ENCODE results near the gene HTATSF1. TPM values are rescaled to one million over a fixed set of nuclear protein-coding genes. Genes with fewer than 3 reads are reported as not detected.

HTATSF1 gene
- total RNA-seq, 4 donors from 2014 or later = 60.1 to 91.7 (median 80.9) TPM

DNA sequence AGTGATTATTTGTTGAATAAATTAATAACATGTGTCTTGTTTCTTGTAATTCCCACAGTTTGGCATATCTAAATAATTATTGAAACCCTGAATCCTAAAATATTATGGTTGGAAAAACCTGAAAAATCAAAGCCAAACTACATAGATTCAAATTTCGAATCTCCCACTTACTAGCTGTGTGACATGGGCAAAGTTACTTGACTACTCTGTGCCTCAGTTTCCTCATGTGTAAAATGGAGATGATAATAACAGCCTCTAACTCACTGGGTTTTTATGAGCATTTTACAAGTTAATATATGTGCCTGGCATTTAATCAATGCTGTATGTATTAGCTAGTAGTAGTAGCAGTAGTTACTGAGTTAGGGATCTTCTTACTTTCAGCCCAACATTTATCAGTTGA, 44.3 kb upstream of the HTATSF1 start:
- Histone ChIP-seq H3K36me3 (no peaks in the 10 kb centered on the region), H3K27me3 (no peaks in the 10 kb centered on the region), H3K4me1 (no peaks in the 10 kb centered on the region), H3K4me3 (replicated peaks in 1 of 3) (no peak overlapping the region), H3K9me3 (no peaks in the 10 kb centered on the region), H3K27ac (no peak overlapping the region)
- WGBS, 2 donors = 65 to 91% methylated on average over 1 of the region's 1 CpG
- TF ChIP-seq, protein P1, sequence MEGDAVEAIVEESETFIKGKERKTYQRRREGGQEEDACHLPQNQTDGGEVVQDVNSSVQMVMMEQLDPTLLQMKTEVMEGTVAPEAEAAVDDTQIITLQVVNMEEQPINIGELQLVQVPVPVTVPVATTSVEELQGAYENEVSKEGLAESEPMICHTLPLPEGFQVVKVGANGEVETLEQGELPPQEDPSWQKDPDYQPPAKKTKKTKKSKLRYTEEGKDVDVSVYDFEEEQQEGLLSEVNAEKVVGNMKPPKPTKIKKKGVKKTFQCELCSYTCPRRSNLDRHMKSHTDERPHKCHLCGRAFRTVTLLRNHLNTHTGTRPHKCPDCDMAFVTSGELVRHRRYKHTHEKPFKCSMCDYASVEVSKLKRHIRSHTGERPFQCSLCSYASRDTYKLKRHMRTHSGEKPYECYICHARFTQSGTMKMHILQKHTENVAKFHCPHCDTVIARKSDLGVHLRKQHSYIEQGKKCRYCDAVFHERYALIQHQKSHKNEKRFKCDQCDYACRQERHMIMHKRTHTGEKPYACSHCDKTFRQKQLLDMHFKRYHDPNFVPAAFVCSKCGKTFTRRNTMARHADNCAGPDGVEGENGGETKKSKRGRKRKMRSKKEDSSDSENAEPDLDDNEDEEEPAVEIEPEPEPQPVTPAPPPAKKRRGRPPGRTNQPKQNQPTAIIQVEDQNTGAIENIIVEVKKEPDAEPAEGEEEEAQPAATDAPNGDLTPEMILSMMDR (IDR thresholded peaks at IDR 0.05) = no peak
- no peak for TF ChIP-seq POLR2A (IDR thresholded peaks at IDR 0.05)
- no peak for DNase-seq
- intact Hi-C loops (cut with DNase I) = no loop called here

DNA sequence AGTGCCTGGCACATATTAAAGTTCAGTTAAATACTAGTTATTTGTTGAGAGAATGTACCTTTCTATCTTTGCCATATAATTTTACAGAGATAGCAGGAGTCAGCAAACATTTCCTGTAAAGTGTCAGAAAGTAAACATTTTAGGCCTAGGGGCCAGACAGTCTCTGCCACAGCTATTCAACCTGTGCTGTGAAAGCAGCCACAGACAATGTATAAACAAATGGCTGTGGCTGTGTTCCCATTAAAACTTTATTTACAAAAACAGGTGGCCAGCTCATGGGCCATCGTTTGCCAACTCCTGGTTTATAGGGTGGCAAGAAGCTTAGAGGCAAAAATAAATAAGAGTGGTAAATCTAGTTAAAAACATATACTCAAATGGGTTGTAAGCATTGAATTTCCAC, 43.6 kb upstream of the HTATSF1 start:
- Histone ChIP-seq H3K27me3 (no peaks in the 10 kb centered on the region), H3K9me3 (no peaks in the 10 kb centered on the region), H3K4me1 (no peaks in the 10 kb centered on the region), H3K36me3 (no peaks in the 10 kb centered on the region), H3K4me3 (replicated peaks in 1 of 3) (no peak overlapping the region), H3K27ac (no peak overlapping the region)
- TF ChIP-seq POLR2A (IDR thresholded peaks at IDR 0.05) = no peak
- TF ChIP-seq, protein P1 (IDR thresholded peaks at IDR 0.05) = no peak
- intact Hi-C loops (cut with DNase I) = no loop called here
- no peak for DNase-seq
- WGBS, 2 donors = 47 to 57% methylated on average over 1 of the region's 1 CpG

DNA sequence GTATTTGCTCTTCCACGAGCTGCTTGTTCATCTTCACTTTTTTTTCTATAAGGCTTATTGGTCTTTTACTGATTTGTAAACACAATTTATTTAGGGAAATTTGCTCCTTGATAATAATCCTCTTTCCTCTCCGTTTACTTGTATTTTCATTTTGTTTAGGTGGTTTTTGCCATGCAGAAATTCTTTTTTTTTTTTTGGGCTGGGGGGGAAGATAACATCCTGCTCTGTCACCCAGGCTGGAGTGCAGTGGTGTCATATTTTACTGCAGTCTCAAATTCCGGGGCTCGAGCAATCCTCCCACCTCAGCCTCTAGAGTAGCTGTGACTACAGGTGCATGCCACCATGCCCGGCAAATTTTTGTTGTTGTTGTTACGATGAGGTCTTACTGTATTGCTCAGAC, 41.3 kb upstream of the HTATSF1 start:
- 84 to 89% methylated on average over 6 of the region's 6 CpGs for WGBS, 2 donors

DNA sequence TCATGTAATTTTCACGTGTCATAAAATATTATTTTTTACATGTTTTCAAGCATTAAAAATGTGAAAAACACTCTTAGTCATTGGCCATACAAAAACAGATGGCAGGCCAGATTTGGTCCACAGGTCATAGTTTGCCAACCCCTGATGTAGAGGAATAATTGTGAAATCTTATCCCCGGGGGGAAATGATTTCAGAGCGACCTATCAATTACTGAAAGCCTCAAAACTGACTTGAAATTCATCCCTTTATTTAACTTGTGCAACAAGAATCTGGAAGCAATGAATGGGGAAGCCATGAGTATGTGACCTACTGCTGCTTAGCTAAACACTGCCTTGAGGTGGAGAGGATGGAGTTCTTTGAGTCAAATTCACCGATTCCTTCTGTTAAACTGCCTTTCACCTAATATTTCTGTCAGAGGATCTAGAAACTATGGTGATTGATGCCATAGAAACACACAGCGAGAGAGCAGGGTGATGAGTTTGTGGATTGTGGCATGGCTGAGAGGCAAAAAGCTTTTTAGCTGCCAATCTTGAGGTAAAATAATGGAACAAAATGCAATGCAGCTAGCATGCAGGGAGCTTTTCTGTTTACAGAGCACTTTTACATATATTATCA, 40.0 kb upstream of the HTATSF1 start:
- no peak for DNase-seq
- intact Hi-C loops (cut with DNase I) = no loop called here
- no peak overlapping the region for H3K27ac ChIP-seq
- H3K36me3 ChIP-seq = no peaks in the 10 kb centered on the region
- no peaks in the 10 kb centered on the region for H3K4me1 ChIP-seq
- TF ChIP-seq, protein P1 (IDR thresholded peaks at IDR 0.05) = no peak
- TF ChIP-seq POLR2A (IDR thresholded peaks at IDR 0.05) = no peak
- no peak overlapping the region for H3K4me3 ChIP-seq (replicated peaks in 1 of 3)
- no peaks in the 10 kb centered on the region for H3K27me3 ChIP-seq
- 69 to 76% methylated on average over 5 of the region's 5 CpGs for WGBS, 2 donors
- no peaks in the 10 kb centered on the region for H3K9me3 ChIP-seq

More for the DNA sequence above, 41.3 kb upstream of the HTATSF1 start:
- intact Hi-C loops (cut with DNase I) = no loop called here
- H3K4me3 ChIP-seq (replicated peaks in 1 of 3) = no peak overlapping the region
- no peak overlapping the region for H3K27ac ChIP-seq
- H3K27me3 ChIP-seq = no peaks in the 10 kb centered on the region
- H3K4me1 ChIP-seq = no peaks in the 10 kb centered on the region
- DNase-seq = no peak
- H3K36me3 ChIP-seq = no peaks in the 10 kb centered on the region
- TF ChIP-seq, protein P1 (IDR thresholded peaks at IDR 0.05) = no peak
- TF ChIP-seq POLR2A (IDR thresholded peaks at IDR 0.05) = no peak
- no peaks in the 10 kb centered on the region for H3K9me3 ChIP-seq

DNA sequence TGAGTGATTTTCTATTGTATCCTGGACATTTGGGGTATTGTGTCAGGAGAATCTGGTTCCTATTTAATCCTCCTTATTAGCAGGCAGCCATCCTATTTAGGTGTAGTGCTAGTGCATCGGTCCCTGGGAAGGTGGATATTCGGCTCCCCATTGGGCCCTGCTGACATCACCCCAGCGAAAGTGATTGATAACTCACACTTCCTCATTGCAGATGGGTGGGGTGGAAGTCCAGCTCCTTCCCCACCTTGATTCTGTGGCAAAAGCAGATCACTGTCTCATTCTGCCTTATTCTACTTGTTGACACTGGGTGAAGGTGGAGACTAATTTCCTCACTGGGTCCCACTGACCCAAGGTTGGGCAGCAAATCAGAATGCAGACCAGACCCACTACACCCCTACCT, 32.8 kb upstream of the HTATSF1 start:
- WGBS, 2 donors = 84 to 95% methylated on average over 3 of the region's 3 CpGs
- Histone ChIP-seq H3K9me3 (no peaks in the 10 kb centered on the region), H3K36me3 (no peaks in the 10 kb centered on the region), H3K27ac (no peak overlapping the region), H3K4me3 (replicated peaks in 1 of 3) (no peak overlapping the region), H3K27me3 (no peaks in the 10 kb centered on the region), H3K4me1 (no peaks in the 10 kb centered on the region)
- TF ChIP-seq, protein P1 (IDR thresholded peaks at IDR 0.05) = no peak
- no peak for TF ChIP-seq POLR2A (IDR thresholded peaks at IDR 0.05)
- intact Hi-C loops (cut with DNase I) = no loop called here
- DNase-seq = no peak

All from thyroid gland (tissue), 4 donors.